K562 (cell line): ENCODE results near the gene PPP2R1B. TPM values are rescaled to one million over a fixed set of nuclear protein-coding genes. Genes with fewer than 3 reads are reported as not detected.
A peak's percentile ranks its signal among the peaks of the same experiment; 100 is the strongest.

Source experiments
- ATAC-seq: fragments of 200-7000 bp; cut with Tn5 transposase; 3 replicates; pipeline ENCODE4 v1.9.1; 2020; ENCODE audit warnings: moderate library complexity
- BruUV-seq: library from RNA; stranded (reverse); fragments of 400-500 nt; replicated peaks from 2 replicates; lab custom pipeline; 2021; lab: Mats Ljungman, UMichigan
- CTCF ChIA-PET: fragments of 300-600 bp; formaldehyde crosslinking; extraction: SDS; loops from one replicate; lab custom pipeline; 2021; ENCODE audit warnings: low intra/inter-chr PET ratio; lab: Yijun Ruan, JAX
- POLR2A ChIA-PET: fragments of 300-600, 350-650 bp; sonication (Branson Sonifier 250); formaldehyde crosslinking; extraction: SDS; loops from one replicate; lab custom pipeline; 2021; ENCODE audit warnings: antibody characterized with exemption, inconsistent platforms; lab: Yijun Ruan, JAX
- DNase-seq, 4 experiments: peaks; one replicate each; pipeline versions ENCODE4 v3.0.0 to v3.0.0-alpha.2; 2011 to 2018; ENCODE audit warnings: low spot score in 3 of 4, mixed read lengths in 3 of 4; ENCODE audit errors: extremely low read depth in 1 of 4
- FAIRE-seq: peaks from 2 replicates; lab custom pipeline; 2011; peaks lifted over from hg19 to GRCh38; lab: Jason Lieb, UNC
- H2AFZ ChIP-seq: 2 replicates; pipeline ENCODE4 v1.6.0; 2011; ENCODE audit warnings: low read depth, low read length, control low read depth, inconsistent platforms
- H3K27ac ChIP-seq: fragments of 200-600 bp; 3 replicates; pipeline ENCODE4 v1.8.0; 2011; ENCODE audit warnings: low read depth, mild to moderate bottlenecking, control low read depth, inconsistent platforms, low read length, moderate library complexity, mixed read lengths; ENCODE audit errors: extremely low read depth
- H3K27me3 ChIP-seq, 2 experiments: fragments of 300-600 bp in 1 of 2; 2 replicates in 1 of 2; 3 replicates in 1 of 2; pipeline versions ENCODE4 v1.6.0 to v1.8.0; 2011; ENCODE audit warnings: inconsistent platforms in 2 of 2, low read length in 2 of 2, mild to moderate bottlenecking in 1 of 2, mixed read lengths in 1 of 2, moderate library complexity in 1 of 2; ENCODE audit not compliant: control insufficient read depth in 2 of 2, insufficient read depth in 2 of 2
- H3K36me3 ChIP-seq: fragments of 300-600 bp; 3 replicates; pipeline ENCODE4 v1.8.0; 2011; ENCODE audit warnings: mild to moderate bottlenecking, low read length, inconsistent platforms; ENCODE audit not compliant: control insufficient read depth, insufficient read depth
- H3K4me1 ChIP-seq, 2 experiments: fragments of 200-600 bp in 1 of 2; replicated peaks in 1 of 2; 2 replicates in 1 of 2; 3 replicates in 1 of 2; pipeline versions ENCODE4 v1.5.1 to v1.8.0; 2011; ENCODE audit warnings: inconsistent platforms in 2 of 2, low read length in 2 of 2, mild to moderate bottlenecking in 1 of 2, mixed read lengths in 1 of 2, moderate library complexity in 1 of 2; ENCODE audit not compliant: control insufficient read depth in 2 of 2, insufficient read depth in 2 of 2
- H3K4me2 ChIP-seq: 2 replicates; pipeline ENCODE4 v1.6.1; 2011; ENCODE audit warnings: low read length, control low read depth, inconsistent platforms, mixed read lengths; ENCODE audit not compliant: insufficient read depth
- H3K4me3 ChIP-seq: fragments of 200-600 bp; sonication (generic), shearing (Covaris generic); 2 replicates; pipeline ENCODE4 v1.5.1; 2016; ENCODE audit warnings: control low read depth, inconsistent platforms
- H3K79me2 ChIP-seq: fragments of 200-600 bp; 3 replicates; pipeline ENCODE4 v1.8.0; 2011; ENCODE audit warnings: low read length, inconsistent platforms; ENCODE audit not compliant: control insufficient read depth, insufficient read depth
- H3K9ac ChIP-seq, 2 experiments: 2 replicates each; pipeline versions ENCODE4 v1.6.0 to v1.6.1; 2011; ENCODE audit warnings: low read depth in 2 of 2, low read length in 2 of 2, control low read depth in 1 of 2, inconsistent platforms in 1 of 2, mild to moderate bottlenecking in 1 of 2, mixed read lengths in 1 of 2; ENCODE audit not compliant: insufficient read depth in 1 of 2
- H3K9me1 ChIP-seq: one replicate; pipeline ENCODE4 v1.6.0; 2011; ENCODE audit warnings: inconsistent platforms, mild to moderate bottlenecking, low read length, moderate library complexity; ENCODE audit not compliant: control insufficient read depth, insufficient read depth
- H3K9me3 ChIP-seq: replicated peaks from 2 replicates; pipeline ENCODE4 v1.5.1; 2011; ENCODE audit warnings: low read depth, low read length, inconsistent platforms; ENCODE audit not compliant: control insufficient read depth, insufficient read depth
- H4K20me1 ChIP-seq: replicated peaks from 2 replicates; pipeline ENCODE4 v1.6.1; 2011; ENCODE audit warnings: low read length, inconsistent platforms, mixed read lengths; ENCODE audit not compliant: control insufficient read depth, insufficient read depth
- POLR2G ChIP-seq: fragments of 200-400 bp; formaldehyde crosslinking; IDR thresholded peaks from 2 replicates; pipeline ENCODE4 v1.6.1; 2017; ENCODE audit warnings: low read depth, mild to moderate bottlenecking, antibody characterized with exemption, low read length, moderate library complexity
- RFX5 ChIP-seq: IDR thresholded peaks from 2 replicates; pipeline ENCODE4 v1.6.1; 2011; ENCODE audit warnings: low read depth, mild to moderate bottlenecking, improper control_type of control experiment, low read length
- WGBS: fragments of 100-300 bp; shearing (Covaris generic); methylation state at CpG from one replicate; pipeline ENCODE4 v1.1.6; 2016; ENCODE audit warnings: low coverage, mixed read lengths; ENCODE audit not compliant: insufficient coverage; ENCODE audit errors: missing lambda C conversion rate; 5-methylcytosine and 5-hydroxymethylcytosine counted together
- in situ Hi-C: fragments of 300-500 bp; cut with MboI; formaldehyde crosslinking; loops from 4 replicates; pipeline ENCODE4 v1.15.0; 2018; ENCODE audit warnings: inconsistent platforms, mixed read lengths
- intact Hi-C: fragments of 100-400 bp; cut with micrococcal nuclease; formaldehyde crosslinking; loops from 2 replicates; pipeline ENCODE4 v1.14.2; 2022
- polyA plus RNA-seq, 8 experiments: library from polyadenylated mRNA; depleted of rRNA in 4 of 8; stranded (reverse) in 5 of 8; unstranded in 3 of 8; fragments of >200 nt; fragmentation: Nextera tagmentation in 2 of 8; fragmentation: Illumina TruSeq in 1 of 8; extraction: Ambion mirVana in 2 of 8; extraction: Trizol in 1 of 8; gene quantifications; 2 replicates each; pipeline versions ENCODE4 v1.2.1 to v1.2.3, GENCODE V29; 2011 to 2014; ENCODE audit warnings: inconsistent platforms in 1 of 8, missing spikeins in 1 of 8
- total RNA-seq, 7 experiments: library from RNA; depleted of rRNA in 6 of 7; stranded (reverse); fragments of >200 nt in 6 of 7; fragmentation: Illumina TruSeq in 2 of 7; extraction: Trizol in 2 of 7; gene quantifications; 2 replicates each; pipeline versions ENCODE4 v1.2.1 to v1.2.3, GENCODE V29; 2011 to 2021; ENCODE audit warnings: low replicate concordance in 1 of 7
- TF ChIP-seq, protein P1 (sequence below): fragments of 450-650 bp; IDR thresholded peaks from 2 replicates; pipeline ENCODE4 v1.6.1; 2016

The PPP2R1B gene
- total and polyA plus RNA-seq, 9 of the 15 experiments (the other 6 are each of a cell fraction or from before 2014, with no cell fraction given): 24.6 to 68.5 (median 39.8) TPM

DNA sequence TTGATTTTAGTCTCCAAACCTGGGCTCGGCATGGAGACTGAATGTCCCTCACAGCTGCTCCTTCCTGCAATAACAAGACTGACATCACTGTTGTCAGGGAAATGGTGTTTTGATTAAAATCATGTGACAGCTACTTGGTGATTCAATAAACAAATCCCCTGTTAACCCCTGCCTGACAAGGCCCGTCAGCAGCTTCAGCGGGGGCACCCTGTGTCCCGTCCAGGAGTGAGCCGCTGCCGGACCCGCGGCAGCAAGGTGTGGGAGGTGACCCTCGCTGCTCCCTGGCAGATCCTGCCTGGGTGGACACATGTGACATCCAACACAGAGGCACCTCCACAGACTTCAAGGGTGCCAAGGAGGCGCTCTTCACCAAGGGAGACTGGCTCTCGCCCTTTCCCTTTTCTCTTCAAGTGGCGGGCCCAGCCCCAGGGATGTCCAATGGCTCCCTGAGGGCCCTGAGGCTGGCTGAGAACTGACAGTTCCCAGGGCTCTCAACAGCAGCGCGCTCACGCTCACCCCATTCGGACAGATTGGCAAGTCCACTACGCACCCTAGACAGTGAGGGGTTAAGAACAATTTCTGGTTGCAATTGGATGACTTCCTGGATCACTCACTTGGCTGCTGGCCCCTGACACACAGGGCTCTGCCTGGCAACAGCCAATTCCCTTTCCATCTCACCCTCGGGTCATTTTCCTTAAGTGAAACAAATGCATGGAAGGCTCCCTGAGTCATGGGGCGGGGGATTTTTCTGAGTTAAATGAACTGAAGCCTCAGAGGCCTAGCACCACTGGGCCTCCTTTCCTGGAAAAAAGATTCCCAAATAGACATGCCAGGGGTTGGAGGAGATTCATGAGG is 30.7 kb downstream of the PPP2R1B start:
- Histone ChIP-seq H4K20me1 (peaks cover 4% of the 10 kb centered on the region; the same call in 1 of the 2 replicates), H3K36me3 (peaks cover 23% of the 10 kb centered on the region; the same call in 1 of the 3 replicates), H3K9me1 (no peaks in the 10 kb centered on the region), H3K27me3 (no peaks in the 10 kb centered on the region), H3K79me2 (no peaks in the 10 kb centered on the region), H3K27ac (no peak overlapping the region), H3K9ac (peak overlapping the region in 1 of 2 experiments; percentile 37; a peak in 2 of 4 replicates), H3K4me1 (peaks cover 0 to 15% of the 10 kb centered on the region in 2 experiments; a peak in 2 of 5 replicates)
- BruUV-seq: no TSS peak
- POLR2A ChIA-PET: interaction anchor here (0.6 to 1.2 kb wide), 3 partner anchors 12 to 51 kb away, joined by 3 to 5 read pairs (median 3); no protein-coding TSS in a partner anchor
- CTCF ChIA-PET: no interaction called here
- intact Hi-C loops (no loop called here), in situ Hi-C loops (no loop called here)
- 81% methylated on average over 18 of the region's 19 CpGs for WGBS
- TF ChIP-seq POLR2G (peak; percentile 39; the same call in 1 of the 2 replicates), RFX5 (0 out of 2 replicates have a peak, but pooled peaks have one; percentile 19)
- TF ChIP-seq, protein P1, sequence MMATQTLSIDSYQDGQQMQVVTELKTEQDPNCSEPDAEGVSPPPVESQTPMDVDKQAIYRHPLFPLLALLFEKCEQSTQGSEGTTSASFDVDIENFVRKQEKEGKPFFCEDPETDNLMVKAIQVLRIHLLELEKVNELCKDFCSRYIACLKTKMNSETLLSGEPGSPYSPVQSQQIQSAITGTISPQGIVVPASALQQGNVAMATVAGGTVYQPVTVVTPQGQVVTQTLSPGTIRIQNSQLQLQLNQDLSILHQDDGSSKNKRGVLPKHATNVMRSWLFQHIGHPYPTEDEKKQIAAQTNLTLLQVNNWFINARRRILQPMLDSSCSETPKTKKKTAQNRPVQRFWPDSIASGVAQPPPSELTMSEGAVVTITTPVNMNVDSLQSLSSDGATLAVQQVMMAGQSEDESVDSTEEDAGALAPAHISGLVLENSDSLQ: no peak
- TF ChIP-seq, all 486 proteins: peak for 2
- no peak overlapping the region for H2AFZ ChIP-seq
- DNase-seq (no peak), FAIRE-seq (no peak), ATAC-seq (peak; percentile 15; the same call in 1 of the 3 replicates)
- H3K9me3 ChIP-seq: no peaks in the 10 kb centered on the region
- H3K4me2 ChIP-seq: no peak overlapping the region
- no peak overlapping the region for H3K4me3 ChIP-seq
